Ishikawa (cell line): Measurements from ENCODE around the gene HOGA1.
"Not testable (repeated sequence)": the region's sequence is repeated elsewhere in the genome, so short reads cannot be mapped to it uniquely, and the experiment has no call there.

Source experiments
- EP300 ChIP-seq: IDR thresholded peaks from 2 replicates; pipeline ENCODE4 v1.6.1; 2012; ENCODE audit warnings: borderline replicate concordance
- FOXM1 ChIP-seq: IDR thresholded peaks from 2 replicates; pipeline ENCODE4 v1.6.1; 2012; ENCODE audit warnings: low read depth, borderline replicate concordance
- ZBTB7A ChIP-seq: IDR thresholded peaks from 2 replicates; pipeline ENCODE4 v1.6.1; 2012; ENCODE audit warnings: low read depth

GRCh38 chr10:97649405-97649750 is 65.2 kb downstream of the HOGA1 start:
- TF ChIP-seq FOXM1, EP300, ZBTB7A: not testable (repeated sequence)
